Activated CD4-positive, alpha-beta T cell treated with anti-CD3 and anti-CD28 coated beads, Interleukin-2, amount 50 U/mL, for 24 hours (primary cell): ENCODE measurements around the gene ZSWIM6.

Source experiments
- DNase-seq, 2 donors: peaks; one replicate each; pipeline ENCODE4 v3.0.0-alpha.2; 2020; ENCODE audit warnings: low read depth in 1 of 2, low spot score in 1 of 2

ZSWIM6 gene

DNA sequence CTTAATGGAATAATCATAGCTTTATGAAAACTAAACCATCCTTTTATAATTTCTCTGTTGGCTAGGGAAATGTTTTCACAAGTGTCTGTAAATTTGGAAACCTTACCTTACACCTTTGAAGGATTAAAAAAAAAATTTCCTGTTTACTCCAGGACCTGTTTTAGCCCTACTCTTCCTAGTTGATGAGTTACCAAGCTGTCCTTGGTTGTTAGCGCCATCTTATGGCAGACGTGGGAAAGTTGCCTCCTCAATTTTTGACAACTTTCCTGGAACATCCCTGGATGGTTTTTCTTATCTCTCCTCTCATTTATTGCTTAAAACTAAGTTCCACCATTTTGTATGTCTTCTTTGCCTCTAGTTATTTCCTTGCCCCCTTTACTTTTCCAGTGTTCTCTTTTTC is 25.7 kb downstream of the ZSWIM6 start:
- DNase-seq, result no peak

DNA sequence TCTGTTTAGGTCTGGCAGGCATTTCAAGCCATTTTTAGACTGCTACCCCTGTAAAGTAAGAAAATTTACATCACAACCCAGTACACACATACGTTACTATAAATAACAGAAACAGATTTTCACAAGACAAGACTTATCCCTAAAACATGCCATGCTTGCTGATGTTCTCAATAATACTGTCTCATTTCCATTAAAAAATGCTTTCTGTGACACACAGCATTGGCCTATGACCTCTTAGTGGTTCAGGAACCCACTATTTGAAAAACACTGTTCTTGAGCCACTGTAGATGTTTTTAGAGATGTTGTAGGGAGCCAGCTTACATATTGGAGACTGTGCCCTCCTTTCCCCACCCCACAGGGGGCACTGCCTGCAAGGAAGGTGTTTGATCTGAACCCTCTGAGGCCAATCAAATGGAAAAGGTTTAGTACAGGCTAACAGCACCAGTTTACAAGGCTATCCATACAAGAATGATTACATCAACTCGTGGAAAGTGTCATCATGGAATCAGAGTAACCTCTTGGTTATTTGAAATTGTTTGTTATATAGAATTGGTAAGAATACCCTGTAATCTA is 30.8 kb downstream of the ZSWIM6 start:
- DNase-seq, result no peak

DNA sequence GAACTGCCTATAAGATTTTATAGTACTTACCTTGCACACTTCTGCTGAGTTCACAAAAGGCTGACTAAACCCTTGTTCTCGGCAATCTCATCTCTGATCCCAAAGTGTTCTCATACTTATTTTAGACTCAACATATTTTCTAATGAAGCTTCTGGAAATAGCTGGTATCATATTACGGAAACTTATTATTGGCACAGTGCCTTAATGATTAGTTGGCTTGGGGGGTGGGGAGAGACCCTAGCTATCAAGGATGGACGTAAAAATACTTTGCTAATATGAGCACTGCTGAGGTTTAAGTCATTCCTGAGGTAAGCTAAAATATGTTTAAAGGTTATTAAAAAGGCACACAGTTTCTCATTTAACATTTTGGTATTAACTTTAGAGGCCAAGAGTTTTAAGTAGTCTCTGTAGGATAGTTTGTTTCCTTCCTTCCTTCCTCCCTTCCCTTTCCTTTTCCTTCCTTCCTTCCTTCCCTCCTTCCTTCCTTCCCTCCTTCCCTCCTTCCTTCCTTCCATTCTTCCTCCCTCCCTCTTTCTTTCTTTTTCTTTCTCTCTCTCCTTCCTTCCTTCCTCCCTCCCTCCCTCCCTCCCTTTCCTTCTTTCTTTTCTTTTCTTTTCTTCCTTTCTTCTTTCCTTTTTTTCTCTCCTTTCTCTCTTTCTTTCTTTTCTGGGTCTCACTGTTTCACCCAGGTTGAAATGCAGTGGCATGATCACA is 31.5 kb downstream of the ZSWIM6 start:
- DNase-seq, result no peak

DNA sequence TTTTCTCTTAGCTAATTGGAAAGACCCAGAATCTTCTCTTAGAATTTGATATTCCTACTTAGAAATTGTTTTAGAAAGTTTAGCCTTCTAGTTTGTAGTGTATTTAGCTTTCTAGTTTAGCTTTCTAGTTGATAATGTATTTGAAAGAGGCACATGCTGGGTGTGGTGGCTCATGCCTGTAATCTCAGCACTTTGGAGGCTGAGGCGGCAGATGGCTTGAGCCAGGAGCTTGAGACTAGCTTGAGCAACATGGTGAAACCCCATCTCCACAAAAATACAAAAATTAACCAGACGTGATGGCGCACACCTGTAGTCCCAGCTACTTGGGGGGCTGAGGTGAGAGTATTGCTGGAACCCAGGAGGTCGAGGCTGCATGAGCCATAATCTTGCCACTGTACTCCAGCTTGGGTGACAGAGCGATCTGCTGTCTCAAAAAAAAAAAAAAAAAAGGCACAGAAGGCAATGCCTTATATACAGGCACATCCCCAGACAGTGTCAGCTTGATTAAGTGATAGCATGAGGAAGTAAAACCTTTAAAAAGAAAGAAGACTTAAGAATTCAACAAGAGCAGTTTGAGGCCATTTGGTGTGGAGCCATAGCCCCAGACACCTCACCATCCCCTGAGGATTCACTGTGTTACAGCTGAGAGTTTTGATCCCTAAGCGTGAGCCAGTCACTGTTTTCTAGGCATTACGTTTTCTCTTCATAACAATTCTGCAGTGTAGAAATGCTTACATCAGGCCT is 34.6 kb downstream of the ZSWIM6 start:
- DNase-seq, result no peak

DNA sequence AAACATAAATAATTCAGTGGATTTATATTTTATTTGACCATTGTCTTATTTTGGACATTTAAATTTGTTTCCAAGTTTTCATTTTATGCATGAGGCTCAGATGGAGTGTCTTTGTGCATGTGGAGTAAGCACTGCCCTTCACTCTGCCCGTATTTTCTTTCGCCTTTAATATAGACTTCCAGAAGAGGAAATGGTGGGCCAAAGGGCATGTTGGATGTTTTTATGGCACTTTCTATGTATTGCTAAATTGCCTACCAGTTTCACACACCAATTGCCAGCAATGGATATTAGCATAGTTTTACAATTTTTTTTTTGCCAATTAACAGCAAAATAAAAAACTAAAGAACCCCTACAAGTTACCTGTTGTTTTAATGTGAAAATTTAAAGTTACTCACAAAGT is 38.4 kb downstream of the ZSWIM6 start:
- DNase-seq, result no peak

DNA sequence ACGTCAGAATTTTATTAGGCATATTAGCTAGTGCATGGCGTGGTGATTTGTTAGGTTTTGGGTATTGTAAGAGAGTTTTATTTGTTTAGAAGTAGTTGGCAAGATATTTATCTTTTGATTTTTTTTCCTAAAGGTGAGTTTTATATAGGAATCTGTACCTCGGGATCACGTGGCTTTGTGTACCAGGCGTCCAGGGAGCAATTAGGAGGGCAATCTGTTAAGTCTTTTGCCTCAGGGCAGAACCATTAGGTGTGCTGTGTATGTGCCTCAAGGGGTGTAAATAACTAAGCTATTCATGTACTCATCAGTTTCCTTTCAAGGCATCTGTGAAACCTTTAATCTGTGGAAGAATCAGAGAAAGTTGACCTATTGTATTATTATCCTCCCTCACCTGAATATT is 39.4 kb downstream of the ZSWIM6 start:
- no peak for DNase-seq

DNA sequence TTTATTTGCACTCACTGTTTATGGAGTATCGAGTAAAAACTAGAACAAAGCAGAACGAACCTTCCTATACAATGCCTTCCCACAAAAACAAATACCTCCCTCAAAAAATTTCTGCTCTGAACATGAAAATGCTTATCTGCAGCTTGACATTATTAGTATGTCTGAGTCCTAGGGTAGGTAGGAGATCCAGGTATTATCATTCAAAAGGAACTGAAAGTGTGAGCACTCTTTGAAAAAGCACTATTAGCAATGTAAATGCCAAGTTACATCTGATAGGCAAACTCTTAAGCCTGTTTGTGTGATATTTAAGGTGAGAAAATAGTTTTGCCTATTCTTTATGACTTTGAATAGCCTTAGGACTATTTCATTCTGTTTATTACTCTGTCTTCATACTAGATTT is 47.6 kb downstream of the ZSWIM6 start:
- no peak for DNase-seq

DNA sequence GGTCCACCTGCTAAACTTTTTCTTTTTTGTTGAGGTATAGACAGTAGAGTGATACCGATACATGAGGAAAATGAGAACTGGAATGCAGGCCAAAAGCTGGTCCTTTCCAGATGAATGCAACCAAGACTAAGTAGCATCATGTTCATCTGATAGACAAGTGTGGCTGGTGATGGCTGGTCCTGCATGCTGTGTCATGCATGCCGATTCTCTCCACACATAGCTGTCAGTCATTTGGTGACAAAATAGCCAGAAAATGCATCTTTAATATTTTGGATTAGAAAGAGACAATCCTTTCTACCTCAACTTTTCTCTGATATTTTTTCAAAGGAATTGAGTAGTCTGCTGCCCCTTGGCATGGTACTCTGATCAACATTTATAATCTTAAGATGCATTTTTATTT is 49.9 kb downstream of the ZSWIM6 start:
- no peak for DNase-seq

DNA sequence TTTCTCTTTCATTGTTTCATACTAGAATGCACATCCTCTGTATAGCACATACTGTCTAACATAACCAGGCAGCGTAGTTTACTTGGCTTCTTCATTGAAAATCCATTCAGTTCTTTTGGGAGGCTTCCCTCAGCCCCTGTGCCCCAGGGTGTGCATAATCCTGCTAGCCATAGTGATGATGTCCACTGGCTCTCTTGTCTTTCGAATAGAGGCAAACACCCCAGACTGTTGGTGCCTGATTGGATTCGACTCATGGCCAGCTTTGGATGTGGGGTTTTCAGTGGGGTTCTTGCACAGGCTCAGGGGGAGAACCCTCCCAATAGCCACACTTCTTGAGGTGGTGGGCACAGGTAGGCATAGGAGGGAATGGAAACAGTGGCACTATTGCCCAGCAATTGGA is 53.6 kb downstream of the ZSWIM6 start:
- DNase-seq, result no peak

DNA sequence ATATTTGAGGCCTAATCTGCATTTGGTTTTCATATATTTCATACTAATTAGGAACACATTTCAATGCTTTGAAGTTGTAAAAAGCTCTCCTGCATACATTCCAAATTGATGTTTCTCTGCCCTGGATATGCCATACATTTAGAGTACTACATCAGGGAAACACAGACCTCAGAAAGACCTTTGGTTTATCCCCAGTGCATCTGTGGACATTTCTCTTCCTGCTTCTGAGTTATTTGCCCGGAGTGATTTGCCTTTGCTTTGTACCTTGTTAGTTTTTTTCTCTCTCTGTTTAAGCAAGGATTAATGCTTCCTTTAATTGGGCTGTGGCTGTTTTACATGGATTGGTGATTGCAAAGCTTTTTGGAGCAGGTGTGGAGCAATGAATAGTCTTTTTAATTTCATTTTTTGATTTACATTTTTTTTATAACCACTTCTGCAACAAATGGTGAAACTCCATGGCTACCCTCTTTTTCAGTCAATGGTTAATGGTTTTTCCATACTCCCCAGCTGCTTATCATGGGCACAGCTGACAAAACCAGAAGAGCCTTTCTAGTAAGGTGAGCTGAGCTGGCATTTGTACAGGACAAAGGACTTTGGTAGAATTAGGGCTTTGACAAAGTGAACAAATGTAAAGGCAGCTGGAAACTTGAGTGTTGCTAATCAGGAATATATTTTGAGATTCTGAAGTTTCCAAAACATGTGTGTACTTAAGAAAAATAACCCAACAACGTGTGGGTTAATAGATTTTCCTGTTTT is 54.2 kb downstream of the ZSWIM6 start:
- no peak for DNase-seq

DNA sequence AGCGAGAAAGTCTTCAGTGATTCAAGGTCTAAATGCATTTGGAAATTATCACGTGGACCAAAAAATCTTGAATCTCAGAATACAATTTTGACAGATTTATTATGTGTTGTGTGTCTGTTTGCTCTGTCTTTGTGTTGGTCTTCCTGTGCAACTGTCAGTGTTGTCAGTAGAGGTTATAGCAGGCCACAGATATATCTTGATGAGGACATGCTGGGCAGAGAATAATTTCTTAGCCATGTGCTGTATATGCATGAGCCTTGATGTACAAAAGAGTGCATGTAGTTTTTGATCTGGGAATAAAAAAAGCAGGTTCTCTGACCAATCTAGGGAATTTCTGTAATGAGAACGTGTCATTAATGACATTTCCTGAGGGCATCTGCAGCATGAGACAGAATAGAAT is 57.6 kb downstream of the ZSWIM6 start:
- DNase-seq, result no peak

DNA sequence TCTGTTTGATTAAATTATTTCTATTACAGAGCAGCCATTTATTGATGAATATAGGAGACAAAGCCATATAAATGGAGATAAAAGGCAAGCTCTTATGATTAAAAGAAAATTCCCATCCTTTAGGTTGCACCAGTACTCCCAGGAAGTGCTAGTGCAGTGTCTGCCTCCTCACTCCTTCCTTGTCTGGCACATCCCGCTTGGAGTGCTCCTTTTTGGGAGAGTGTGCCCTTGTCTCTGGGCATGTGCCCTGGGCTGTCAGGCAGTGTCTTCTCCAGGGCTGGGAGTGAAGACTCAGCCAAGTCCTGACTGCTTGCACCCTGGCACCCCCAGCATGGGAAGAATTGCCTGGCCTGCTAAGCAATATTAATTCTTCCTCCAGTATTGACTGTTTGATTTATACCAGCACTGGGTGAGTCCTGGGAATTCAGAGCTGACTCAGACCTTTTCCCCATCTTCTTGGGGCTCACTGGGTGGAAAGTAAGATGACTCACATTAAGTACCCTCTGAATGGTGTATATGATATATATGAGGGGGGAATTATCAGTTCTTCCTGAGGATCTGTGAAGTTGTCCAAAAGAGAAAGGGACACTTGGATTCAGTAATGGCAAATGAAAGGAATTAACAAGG is 62.1 kb downstream of the ZSWIM6 start:
- DNase-seq, result no peak

DNA sequence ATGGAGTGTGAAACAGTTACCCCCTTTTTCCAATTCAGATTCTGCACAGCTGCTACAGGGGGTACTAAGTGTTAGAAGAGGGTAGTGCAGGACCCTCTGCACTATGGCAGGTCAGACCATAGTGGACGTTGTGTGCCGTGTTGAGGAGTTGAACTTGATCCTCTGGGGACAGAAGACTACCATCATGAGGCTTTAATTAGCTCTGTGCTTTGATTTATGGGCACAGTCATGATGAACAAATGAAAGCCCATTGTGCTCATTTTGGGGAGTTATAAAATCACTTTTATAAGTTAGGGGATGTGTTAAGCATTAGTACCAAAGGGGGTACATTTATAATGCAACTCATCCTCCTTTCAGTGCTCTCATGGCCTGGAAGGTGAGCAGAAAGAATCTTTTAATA is 62.7 kb downstream of the ZSWIM6 start:
- DNase-seq, result no peak

DNA sequence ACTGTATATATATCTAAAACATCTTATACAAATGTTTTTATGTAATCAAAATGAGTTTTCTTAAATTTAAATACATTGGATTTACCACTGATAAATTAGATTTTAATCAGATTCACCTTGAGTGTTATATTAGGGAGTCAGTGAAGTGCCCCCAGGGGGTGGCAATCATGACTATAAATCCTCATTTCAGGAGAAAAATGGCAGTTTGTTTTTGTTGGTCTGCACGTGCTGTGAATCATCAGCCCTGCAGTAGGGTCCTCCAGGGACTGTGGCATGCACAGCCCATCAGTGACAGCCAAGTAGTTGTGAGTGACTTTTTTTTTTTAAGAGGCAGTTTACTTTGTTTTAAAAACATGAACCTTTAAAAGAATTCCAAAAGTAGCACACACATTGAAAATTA is 65.2 kb downstream of the ZSWIM6 start:
- no peak for DNase-seq

DNA sequence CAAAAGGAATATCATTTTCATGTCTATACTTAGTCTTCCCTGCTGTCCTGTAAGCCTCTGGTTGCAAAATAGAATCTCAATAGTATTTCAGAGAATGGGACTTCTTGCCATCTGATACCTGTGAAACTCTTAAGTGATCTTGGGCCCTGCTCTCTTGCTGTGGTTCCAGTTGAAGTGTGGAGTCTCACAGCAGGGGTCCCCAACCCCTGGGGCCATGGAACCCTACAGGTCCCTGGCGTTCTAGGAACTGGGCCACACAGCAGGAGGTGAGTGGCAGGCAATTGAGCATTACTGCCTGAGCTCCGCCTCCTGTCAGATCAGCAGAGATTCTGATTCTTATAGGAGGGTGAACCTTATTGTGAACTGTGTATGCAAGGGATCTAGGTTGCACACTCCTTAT is 65.9 kb downstream of the ZSWIM6 start:
- no peak for DNase-seq

DNA sequence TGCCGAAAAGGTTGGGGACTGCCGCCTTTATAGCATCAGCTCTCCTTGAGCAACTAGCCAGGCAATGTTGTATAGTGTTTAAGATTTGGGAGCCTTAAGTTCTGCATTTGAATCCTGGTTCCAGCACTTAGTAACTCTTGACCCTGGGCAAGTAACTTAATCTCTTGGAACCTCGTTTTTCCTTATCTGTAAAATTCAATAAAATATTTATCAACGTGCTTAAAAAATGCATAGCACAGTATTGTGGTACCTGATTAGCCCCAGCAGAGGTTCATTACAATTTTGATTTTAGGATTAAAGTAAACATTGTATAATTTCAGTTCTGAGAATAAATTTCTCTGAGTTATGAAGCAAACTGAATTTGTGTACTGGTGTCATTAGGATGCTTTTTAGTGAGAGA is 66.4 kb downstream of the ZSWIM6 start:
- DNase-seq, result no peak

DNA sequence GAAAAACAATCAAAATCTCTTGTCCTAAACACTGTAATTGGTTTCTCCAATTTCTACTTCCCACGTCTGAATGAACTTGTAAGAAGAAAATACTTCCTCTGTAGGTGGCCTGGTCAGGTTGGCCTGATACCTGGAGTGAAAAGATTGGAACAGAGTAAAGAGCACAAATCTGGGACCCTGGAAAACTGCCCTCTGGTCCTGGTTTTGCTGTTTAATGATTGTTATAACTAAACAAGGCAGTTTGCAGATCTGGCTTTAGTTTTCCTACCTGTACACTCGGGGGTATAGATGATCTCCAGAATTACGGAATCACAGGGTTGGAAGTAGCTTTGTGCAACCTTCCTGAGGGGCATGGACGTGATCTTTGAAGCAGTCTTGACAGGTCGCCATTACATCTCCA is 67.6 kb downstream of the ZSWIM6 start:
- no peak for DNase-seq

DNA sequence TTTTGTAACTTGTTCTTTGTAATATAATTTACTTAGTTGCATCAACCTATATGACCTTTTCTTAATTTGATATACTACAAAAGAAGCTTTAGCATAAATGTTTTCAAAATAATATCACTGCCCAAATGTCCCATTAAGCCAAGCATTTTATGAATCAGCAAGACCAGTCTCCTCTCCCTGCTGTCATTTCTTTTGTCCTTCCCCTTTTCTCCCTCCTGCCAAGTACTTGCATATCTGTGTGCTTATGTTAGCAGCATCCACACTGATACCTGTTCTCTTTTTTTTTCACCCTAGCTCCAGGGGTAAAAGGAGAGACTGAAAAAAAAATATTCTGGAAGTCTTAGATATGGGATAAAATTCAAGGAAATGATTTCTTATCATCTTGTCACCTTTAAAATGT is 69.7 kb downstream of the ZSWIM6 start:
- no peak for DNase-seq

DNA sequence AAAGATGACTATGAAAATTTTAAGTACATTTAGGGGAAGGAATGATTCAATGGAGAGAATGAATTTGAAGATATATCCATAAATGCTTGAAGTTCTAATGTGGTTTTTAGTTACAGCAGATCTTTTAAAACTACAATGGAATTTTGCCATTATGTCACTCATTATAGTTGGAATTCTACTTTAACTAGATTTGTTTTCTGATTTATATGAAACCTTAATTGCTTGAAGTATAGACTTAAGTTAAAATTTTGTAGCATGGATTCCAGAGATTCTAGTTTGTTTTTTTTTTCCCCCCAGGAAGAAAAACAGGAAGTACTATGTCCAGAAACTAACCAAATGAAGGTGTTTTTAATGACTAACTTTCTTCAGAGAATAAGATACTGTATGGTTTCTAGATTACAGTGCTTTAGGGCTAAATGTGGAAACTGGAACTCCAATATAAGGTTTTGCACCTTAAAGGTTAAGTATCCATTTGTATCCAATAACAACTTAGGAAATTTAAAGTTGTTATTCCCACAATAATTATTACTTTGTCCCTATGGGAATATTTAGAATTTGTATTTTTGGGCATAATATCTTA is 70.3 kb downstream of the ZSWIM6 start:
- DNase-seq, result no peak

DNA sequence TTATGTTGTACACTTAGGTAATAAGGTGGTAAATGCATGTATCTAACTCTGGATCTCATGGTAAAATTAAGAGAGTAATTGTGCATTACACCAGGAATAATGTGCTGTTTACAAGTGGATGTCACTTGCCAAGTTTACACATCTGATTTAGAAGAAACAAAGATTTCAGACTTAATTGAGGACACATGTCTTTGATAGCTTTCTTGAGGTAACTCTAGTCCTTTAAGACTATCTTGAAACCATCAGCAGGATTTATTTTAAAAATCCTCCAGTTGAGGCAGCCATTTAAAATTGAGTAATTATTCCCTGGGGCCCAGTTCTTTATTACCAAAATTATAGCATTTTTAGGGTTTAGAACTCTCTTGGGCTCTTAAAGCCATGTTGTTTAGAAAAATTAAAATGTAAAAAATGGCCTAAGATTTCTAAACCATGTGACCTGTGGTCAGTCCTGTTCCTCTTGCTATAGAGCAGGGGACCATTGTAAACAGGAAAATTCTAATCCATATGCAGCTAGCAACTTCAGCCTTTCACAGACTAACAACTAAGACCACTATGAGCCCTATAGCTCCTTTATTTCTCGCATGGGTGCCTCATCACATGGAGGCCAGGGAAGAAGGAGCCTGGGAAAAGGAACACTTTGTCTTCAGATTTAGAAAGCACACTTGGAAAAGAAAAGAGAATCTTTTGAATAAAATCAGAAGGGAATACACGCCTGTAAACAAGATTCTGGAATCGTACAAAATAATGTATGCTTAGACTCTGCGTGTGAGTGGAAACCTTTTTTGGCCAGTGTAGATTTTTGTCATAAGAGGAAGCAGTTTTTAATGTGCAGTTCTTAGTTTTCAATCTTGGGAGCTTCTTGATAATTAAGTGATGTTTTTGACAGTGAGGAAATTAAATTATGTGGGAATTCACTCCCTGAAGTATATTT is 71.2 kb downstream of the ZSWIM6 start:
- DNase-seq, result no peak
